ENCODE measurements around the gene GPRC5B. TPM values are rescaled to one million over a fixed set of nuclear protein-coding genes. Genes with fewer than 3 reads are reported as not detected.
A peak's percentile ranks its signal among the peaks of the same experiment; 100 is the strongest.

The GPRC5B gene
- total and polyA plus RNA-seq, 7 experiments from 2014 or later, result 0.15 to 9.8 (median 4.8) TPM

- ATAC-seq (no peak), DNase-seq (no peak)
- peak overlapping the region; percentile 12 to 96 (median 80) for H3K4me3 Mint-ChIP-seq
- peaks cover 4 to 43% (median 13%) of the 10 kb centered on the region in 5 donors for H3K27me3 Mint-ChIP-seq
- H3K27ac Mint-ChIP-seq, result peak overlapping the region in 1 of 9 donors; percentile 51
- no peak overlapping the region for H3K4me3 ChIP-seq (ENCODE audit: low read length)
- POLR2A ChIA-PET, result no interaction called here
- peaks cover 9 to 23% of the 10 kb centered on the region in 2 donors for H3K4me1 ChIP-seq (ENCODE audit: control insufficient read depth in 2 of 2, insufficient read depth in 2 of 2, low read length in 2 of 2)
- CTCF ChIA-PET, result interaction anchor here (0.8 to 1.4 kb wide), 3 partner anchors 42 to 284 kb away, joined by 3 to 8 read pairs (median 4); no protein-coding TSS in a partner anchor
- no peaks in the 10 kb centered on the region for H3K9me3 ChIP-seq (ENCODE audit: control insufficient read depth in 2 of 3, low read length in 3 of 3)
- intact Hi-C loops (cut with micrococcal nuclease), result no loop called here
- no peak overlapping the region for H3K27ac ChIP-seq (ENCODE audit: low read depth, low read length)
- peaks cover 0 to 4% (median 0%) of the 10 kb centered on the region in 5 donors for H3K36me3 Mint-ChIP-seq
- peaks cover 0 to 12% of the 10 kb centered on the region in 2 donors for H3K27me3 ChIP-seq (ENCODE audit: control insufficient read depth in 2 of 2, insufficient read depth in 2 of 2, low read length in 2 of 2)
- H3K36me3 ChIP-seq (ENCODE audit: control insufficient read depth in 2 of 3, insufficient read depth in 3 of 3, low read length in 3 of 3), result no peaks in the 10 kb centered on the region
- peaks cover 12 to 29% (median 22%) of the 10 kb centered on the region in 7 donors for H3K4me1 Mint-ChIP-seq
- no peaks in the 10 kb centered on the region for H3K9me3 Mint-ChIP-seq
Measured at GRCh38 chr16:19882646-19883045, 2.0 kb downstream of the GPRC5B start.

GRCh38 chr16:19882186-19882585 is 2.5 kb downstream of the GPRC5B start:
- H3K9me3 Mint-ChIP-seq, result no peaks in the 10 kb centered on the region
- Histone ChIP-seq H3K27me3 (ENCODE audit: control insufficient read depth in 2 of 2, insufficient read depth in 2 of 2, low read length in 2 of 2) (peaks cover 0 to 12% of the 10 kb centered on the region in 2 donors), H3K4me3 (ENCODE audit: low read length) (no peak overlapping the region), H3K9me3 (ENCODE audit: control insufficient read depth in 2 of 3, low read length in 3 of 3) (no peaks in the 10 kb centered on the region), H3K27ac (ENCODE audit: low read depth, low read length) (no peak overlapping the region), H3K4me1 (ENCODE audit: control insufficient read depth in 2 of 2, insufficient read depth in 2 of 2, low read length in 2 of 2) (peaks cover 9 to 23% of the 10 kb centered on the region in 2 donors), H3K36me3 (ENCODE audit: control insufficient read depth in 2 of 3, insufficient read depth in 3 of 3, low read length in 3 of 3) (no peaks in the 10 kb centered on the region)
- intact Hi-C loops (cut with micrococcal nuclease), result no loop called here
- ChIA-PET CTCF (interaction anchor here (0.8 to 1.4 kb wide), 3 partner anchors 42 to 284 kb away, joined by 3 to 8 read pairs (median 4); no protein-coding TSS in a partner anchor), POLR2A (no interaction called here)
- no peak overlapping the region for H3K27ac Mint-ChIP-seq
- peaks cover 12 to 29% (median 22%) of the 10 kb centered on the region in 7 donors for H3K4me1 Mint-ChIP-seq
- peaks cover 4 to 43% (median 13%) of the 10 kb centered on the region in 5 donors for H3K27me3 Mint-ChIP-seq
- DNase-seq (no peak), ATAC-seq (no peak)
- H3K36me3 Mint-ChIP-seq, result peaks cover 0 to 5% (median 0%) of the 10 kb centered on the region in 5 donors
- H3K4me3 Mint-ChIP-seq, result peak overlapping the region in 1 of 10 donors; percentile 96

- peaks cover 9 to 23% of the 10 kb centered on the region in 2 donors for H3K4me1 ChIP-seq (ENCODE audit: control insufficient read depth in 2 of 2, insufficient read depth in 2 of 2, low read length in 2 of 2)
- H3K9me3 Mint-ChIP-seq, result no peaks in the 10 kb centered on the region
- H3K27ac Mint-ChIP-seq, result no peak overlapping the region
- ChIA-PET CTCF (interaction anchor here (1.2 to 1.4 kb wide), 2 partner anchors 281 to 283 kb away, joined by 4 to 8 read pairs; no protein-coding TSS in a partner anchor), POLR2A (no interaction called here)
- H3K4me1 Mint-ChIP-seq, result peaks cover 12 to 29% (median 22%) of the 10 kb centered on the region in 7 donors
- no peak overlapping the region for H3K27ac ChIP-seq (ENCODE audit: low read depth, low read length)
- H3K9me3 ChIP-seq (ENCODE audit: control insufficient read depth in 2 of 3, low read length in 3 of 3), result no peaks in the 10 kb centered on the region
- no peak overlapping the region for H3K4me3 ChIP-seq (ENCODE audit: low read length)
- H3K36me3 ChIP-seq (ENCODE audit: control insufficient read depth in 2 of 3, insufficient read depth in 3 of 3, low read length in 3 of 3), result no peaks in the 10 kb centered on the region
- intact Hi-C loops (cut with micrococcal nuclease), result no loop called here
- H3K4me3 Mint-ChIP-seq, result no peak overlapping the region
- DNase-seq (no peak), ATAC-seq (no peak)
- peaks cover 4 to 43% (median 13%) of the 10 kb centered on the region in 5 donors for H3K27me3 Mint-ChIP-seq
- H3K36me3 Mint-ChIP-seq, result peaks cover 0 to 6% (median 0%) of the 10 kb centered on the region in 5 donors
- peaks cover 0 to 12% of the 10 kb centered on the region in 2 donors for H3K27me3 ChIP-seq (ENCODE audit: control insufficient read depth in 2 of 2, insufficient read depth in 2 of 2, low read length in 2 of 2)
Measured at GRCh38 chr16:19881783-19882182, 2.9 kb downstream of the GPRC5B start.

GRCh38 chr16:19881028-19881427 is 3.6 kb downstream of the GPRC5B start:
- H3K4me3 Mint-ChIP-seq, result no peak overlapping the region
- no peak overlapping the region for H3K27ac Mint-ChIP-seq
- intact Hi-C loops (cut with micrococcal nuclease), result no loop called here
- DNase-seq (no peak), ATAC-seq (no peak)
- Histone ChIP-seq H3K36me3 (ENCODE audit: control insufficient read depth in 2 of 3, insufficient read depth in 3 of 3, low read length in 3 of 3) (no peaks in the 10 kb centered on the region), H3K9me3 (ENCODE audit: control insufficient read depth in 2 of 3, low read length in 3 of 3) (no peaks in the 10 kb centered on the region), H3K4me3 (ENCODE audit: low read length) (no peak overlapping the region), H3K27ac (ENCODE audit: low read depth, low read length) (no peak overlapping the region), H3K4me1 (ENCODE audit: control insufficient read depth in 2 of 2, insufficient read depth in 2 of 2, low read length in 2 of 2) (peaks cover 8 to 21% of the 10 kb centered on the region in 2 donors), H3K27me3 (ENCODE audit: control insufficient read depth in 2 of 2, insufficient read depth in 2 of 2, low read length in 2 of 2) (peaks cover 0 to 12% of the 10 kb centered on the region in 2 donors)
- H3K27me3 Mint-ChIP-seq, result peaks cover 4 to 40% (median 12%) of the 10 kb centered on the region in 5 donors
- H3K36me3 Mint-ChIP-seq, result peaks cover 0 to 6% (median 3%) of the 10 kb centered on the region in 5 donors
- CTCF ChIA-PET, result interaction anchor here (0.6 to 1.4 kb wide), 2 partner anchors 280 to 299 kb away, joined by 4 to 5 read pairs; no protein-coding TSS in a partner anchor
- POLR2A ChIA-PET, result no interaction called here
- H3K4me1 Mint-ChIP-seq, result peaks cover 12 to 29% (median 18%) of the 10 kb centered on the region in 7 donors
- H3K9me3 Mint-ChIP-seq, result no peaks in the 10 kb centered on the region

DNA sequence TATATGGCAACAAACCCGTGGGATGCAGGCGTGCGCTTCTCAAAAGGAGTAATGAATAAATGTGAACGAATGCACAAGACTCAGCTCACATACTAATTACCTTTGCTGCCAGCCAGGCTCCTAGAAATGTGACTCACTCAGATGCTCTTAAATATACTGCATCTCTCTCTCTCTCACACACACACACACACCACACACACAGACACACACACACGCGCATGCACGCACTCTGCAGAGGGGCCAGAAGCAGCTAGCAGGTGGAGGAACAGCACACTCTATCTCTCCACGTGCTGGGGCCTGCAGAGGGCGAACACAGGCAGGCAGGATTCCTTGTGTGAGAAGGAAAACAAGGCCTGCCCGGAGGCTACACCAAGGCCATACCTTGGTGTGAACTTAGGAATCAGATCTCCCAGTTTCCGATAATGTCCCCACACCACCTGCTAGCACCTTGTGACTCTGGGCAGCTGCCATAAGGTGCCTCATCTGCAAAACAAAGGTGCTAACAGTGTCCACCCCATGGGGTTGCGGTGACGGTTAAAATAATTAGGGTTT is 5.3 kb downstream of the GPRC5B start:
- peaks cover 0 to 26% (median 7%) of the 10 kb centered on the region in 5 donors for H3K27me3 Mint-ChIP-seq
- ChIA-PET POLR2A (no interaction called here), CTCF (no interaction called here)
- Histone ChIP-seq H3K36me3 (ENCODE audit: control insufficient read depth in 2 of 3, insufficient read depth in 3 of 3, low read length in 3 of 3) (no peaks in the 10 kb centered on the region), H3K27ac (ENCODE audit: low read depth, low read length) (no peak overlapping the region), H3K9me3 (ENCODE audit: control insufficient read depth in 2 of 3, low read length in 3 of 3) (no peaks in the 10 kb centered on the region), H3K4me1 (ENCODE audit: control insufficient read depth in 2 of 2, insufficient read depth in 2 of 2, low read length in 2 of 2) (peaks cover 0 to 11% of the 10 kb centered on the region in 2 donors), H3K27me3 (ENCODE audit: control insufficient read depth in 2 of 2, insufficient read depth in 2 of 2, low read length in 2 of 2) (peaks cover 0 to 4% of the 10 kb centered on the region in 2 donors), H3K4me3 (ENCODE audit: low read length) (no peak overlapping the region)
- no peak overlapping the region for H3K4me3 Mint-ChIP-seq
- no peak overlapping the region for H3K27ac Mint-ChIP-seq
- H3K9me3 Mint-ChIP-seq, result no peaks in the 10 kb centered on the region
- intact Hi-C loops (cut with micrococcal nuclease), result no loop called here
- DNase-seq, result no peak
- no peak for ATAC-seq
- H3K4me1 Mint-ChIP-seq, result peaks cover 0 to 18% (median 9%) of the 10 kb centered on the region in 7 donors
- peaks cover 0 to 8% (median 4%) of the 10 kb centered on the region in 5 donors for H3K36me3 Mint-ChIP-seq

DNA sequence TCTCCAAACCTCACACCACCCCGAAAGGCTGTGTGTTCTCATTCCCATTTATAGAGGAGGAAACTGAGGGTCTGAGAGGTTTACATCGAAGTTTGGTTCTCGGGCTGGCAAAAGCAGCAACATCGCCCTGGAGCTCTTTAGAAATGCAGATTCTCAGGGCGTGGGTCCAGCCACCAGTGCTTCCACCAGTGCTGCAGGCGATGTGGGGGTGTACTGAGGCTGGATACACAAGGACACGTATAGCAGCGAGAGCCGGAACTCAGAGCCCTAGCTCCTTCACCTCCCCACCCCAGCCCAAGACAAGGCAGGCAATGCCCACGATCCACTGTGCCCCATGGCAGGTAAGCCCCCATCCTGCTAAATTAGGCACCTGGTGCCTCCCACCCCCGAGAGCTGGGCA is 5.9 kb downstream of the GPRC5B start:
- Mint-ChIP-seq H3K9me3 (no peaks in the 10 kb centered on the region), H3K4me3 (no peak overlapping the region), H3K27me3 (peaks cover 0 to 27% (median 7%) of the 10 kb centered on the region in 5 donors), H3K36me3 (peaks cover 0 to 11% (median 4%) of the 10 kb centered on the region in 5 donors), H3K4me1 (peaks cover 0 to 19% (median 12%) of the 10 kb centered on the region in 7 donors), H3K27ac (no peak overlapping the region)
- Histone ChIP-seq H3K27ac (ENCODE audit: low read depth, low read length) (no peak overlapping the region), H3K27me3 (ENCODE audit: control insufficient read depth in 2 of 2, insufficient read depth in 2 of 2, low read length in 2 of 2) (peaks cover 0 to 4% of the 10 kb centered on the region in 2 donors), H3K4me3 (ENCODE audit: low read length) (no peak overlapping the region), H3K9me3 (ENCODE audit: control insufficient read depth in 2 of 3, low read length in 3 of 3) (no peaks in the 10 kb centered on the region), H3K36me3 (ENCODE audit: control insufficient read depth in 2 of 3, insufficient read depth in 3 of 3, low read length in 3 of 3) (no peaks in the 10 kb centered on the region), H3K4me1 (ENCODE audit: control insufficient read depth in 2 of 2, insufficient read depth in 2 of 2, low read length in 2 of 2) (peaks cover 0 to 11% of the 10 kb centered on the region in 2 donors)
- no peak for DNase-seq
- ChIA-PET CTCF (no interaction called here), POLR2A (no interaction called here)
- intact Hi-C loops (cut with micrococcal nuclease), result no loop called here
- no peak for ATAC-seq
